Testis (tissue), 2 donors: Measurements from ENCODE around the gene PWWP2B.

Source experiments
- CTCF ChIP-seq, 3 experiments: fragments of 450-650 bp in 2 of 3; fragments of 200-600 bp in 1 of 3; sonication (generic) in 1 of 3; IDR thresholded peaks; one replicate each; pipeline ENCODE4 v1.5.1; 2016 to 2019; ENCODE audit warnings: antibody characterized with exemption in 3 of 3, mild to moderate bottlenecking in 2 of 3, moderate library complexity in 1 of 3
- POLR2A ChIP-seq: fragments of 450-650 bp; IDR thresholded peaks from one replicate; pipeline ENCODE4 v1.6.1; 2017; ENCODE audit warnings: antibody characterized with exemption, mild to moderate bottlenecking, moderate library complexity

- TF ChIP-seq POLR2A (no peak), CTCF (IDR thresholded peaks at IDR 0.05) (no peak)
Observed at GRCh38 chr10:132446195-132446581, 49.2 kb downstream of the PWWP2B start.
